Stimulated activated CD4-positive, alpha-beta T cell treated with anti-CD3 and anti-CD28 coated beads, TNF-alpha, amount 100 ng/mL, for 24 hours (primary cell): ENCODE measurements around the gene CHI3L2.

Experiments used
- DNase-seq, 3 experiments: peaks; one replicate each; pipeline ENCODE4 v3.0.0-alpha.2; 2020; ENCODE audit warnings: low read depth in 3 of 3

Gene CHI3L2

GRCh38 chr1:111227434-111227833, at the start of gene CHI3L2:
Gene CHI3L2 (plus strand): TSS chr1:111227713. CDS start chr1:111227730, 17 bp downstream.
- no peak for DNase-seq

- no peak for DNase-seq
Measured at GRCh38 chr1:111179968-111180533, 47.5 kb upstream of the CHI3L2 start.

- no peak for DNase-seq
Measured at GRCh38 chr1:111182052-111182451, 45.5 kb upstream of the CHI3L2 start.

- DNase-seq, result no peak
Measured at GRCh38 chr1:111183308-111184069, 44.0 kb upstream of the CHI3L2 start.

GRCh38 chr1:111184663-111185062, 42.9 kb upstream of the CHI3L2 start:
- no peak for DNase-seq

- no peak for DNase-seq
Measured at GRCh38 chr1:111190931-111191451, 36.5 kb upstream of the CHI3L2 start.

- no peak for DNase-seq
Measured at GRCh38 chr1:111191496-111191895, 36.0 kb upstream of the CHI3L2 start.

GRCh38 chr1:111192074-111192473, 35.4 kb upstream of the CHI3L2 start:
- no peak for DNase-seq

GRCh38 chr1:111192658-111193519, 34.6 kb upstream of the CHI3L2 start:
- no peak for DNase-seq

- no peak for DNase-seq
Measured at GRCh38 chr1:111193712-111194480, 33.6 kb upstream of the CHI3L2 start.

- no peak for DNase-seq
Measured at GRCh38 chr1:111195002-111195684, 32.4 kb upstream of the CHI3L2 start.

GRCh38 chr1:111196213-111196612, 31.3 kb upstream of the CHI3L2 start:
- DNase-seq, result no peak

GRCh38 chr1:111197598-111198284, 29.8 kb upstream of the CHI3L2 start:
- DNase-seq, result peak in 2 of 3 experiments; percentile 61 to 64

- DNase-seq, result no peak
Measured at GRCh38 chr1:111198836-111199235, 28.7 kb upstream of the CHI3L2 start.

GRCh38 chr1:111199329-111199728, 28.2 kb upstream of the CHI3L2 start:
- no peak for DNase-seq

- DNase-seq, result peak in 2 of 3 experiments; percentile 52 to 75
Measured at GRCh38 chr1:111199881-111200801, 27.4 kb upstream of the CHI3L2 start, which contains the start of gene DENND2D. Gene DENND2D (minus strand): TSS chr1:111200646. CDS start chr1:111200459, 187 bp downstream.

- DNase-seq, result no peak
Measured at GRCh38 chr1:111200802-111201161, 26.7 kb upstream of the CHI3L2 start.

GRCh38 chr1:111201275-111202090, 26.0 kb upstream of the CHI3L2 start:
- no peak for DNase-seq
